H1 (cell line): ENCODE data around the gene ERO1B. TPM values are rescaled to one million over a fixed set of nuclear protein-coding genes. Genes with fewer than 3 reads are reported as not detected.

Experiments used
- CREB1 ChIP-seq: IDR thresholded peaks from 2 replicates; pipeline ENCODE4 v1.6.1; 2012; ENCODE audit warnings: inconsistent platforms
- MAFK ChIP-seq: IDR thresholded peaks from 2 replicates; pipeline ENCODE4 v1.6.1; 2012; ENCODE audit warnings: low read depth, mild to moderate bottlenecking, improper control_type of control experiment, low read length
- SP1 ChIP-seq: IDR thresholded peaks from 2 replicates; pipeline ENCODE4 v1.6.1; 2011; ENCODE audit warnings: low read depth, low read length
- TAF7 ChIP-seq: optimal IDR thresholded peaks from 2 replicates; pipeline ENCODE3; 2011; ENCODE audit warnings: low read depth, mild to moderate bottlenecking, inconsistent platforms, low read length, moderate library complexity, borderline replicate concordance
- YY1 ChIP-seq: IDR thresholded peaks from 2 replicates; pipeline ENCODE4 v1.6.1; 2011; ENCODE audit warnings: low read depth, mild to moderate bottlenecking, low read length
- polyA plus RNA-seq, 7 experiments: library from polyadenylated mRNA; depleted of rRNA in 3 of 7; stranded (reverse) in 5 of 7; unstranded in 2 of 7; fragments of >200 nt in 5 of 7; fragments of 200-250 nt in 2 of 7; gene quantifications; 1 replicate in 5 of 7; 2 replicates in 1 of 7; 4 replicates in 1 of 7; pipeline versions ENCODE4 v1.2.1 to v1.2.3, GENCODE V29; 2011 to 2013; ENCODE audit warnings: missing spikeins in 2 of 7, mixed read lengths in 2 of 7
- total RNA-seq: library from RNA; stranded (reverse); fragmentation: NEBNext Ultra II Directional; extraction: Animal tissue kit (Norgen Biotek cat#: 25700); gene quantifications from 2 replicates; pipeline ENCODE4 v1.2.1, GENCODE V29; 2021
- TF ChIP-seq, protein P1 (sequence below), 3 experiments: IDR thresholded peaks; 1 replicate in 2 of 3; 2 replicates in 1 of 3; pipeline versions ENCODE4 v1.5.1 to v1.6.1; 2011; ENCODE audit warnings: low read length in 3 of 3, mild to moderate bottlenecking in 3 of 3, inconsistent platforms in 2 of 3, low read depth in 1 of 3, moderate library complexity in 1 of 3; ENCODE audit not compliant: insufficient read depth in 1 of 3; ENCODE audit errors: control extremely low read depth in 1 of 3
- TF ChIP-seq, protein P2 (sequence below): fragments of 300-600 bp; sonication (generic); IDR thresholded peaks from 2 replicates; pipeline ENCODE4 v1.7.1; 2012; ENCODE audit warnings: low read length, moderate library complexity, mild to moderate bottlenecking, inconsistent platforms; ENCODE audit not compliant: insufficient replicate concordance

The ERO1B gene
- total and polyA plus RNA-seq, 2 of the 8 experiments (the other 6 are each of a cell fraction or from before 2014, with no cell fraction given) = 0.74 to 5.6 TPM

DNA sequence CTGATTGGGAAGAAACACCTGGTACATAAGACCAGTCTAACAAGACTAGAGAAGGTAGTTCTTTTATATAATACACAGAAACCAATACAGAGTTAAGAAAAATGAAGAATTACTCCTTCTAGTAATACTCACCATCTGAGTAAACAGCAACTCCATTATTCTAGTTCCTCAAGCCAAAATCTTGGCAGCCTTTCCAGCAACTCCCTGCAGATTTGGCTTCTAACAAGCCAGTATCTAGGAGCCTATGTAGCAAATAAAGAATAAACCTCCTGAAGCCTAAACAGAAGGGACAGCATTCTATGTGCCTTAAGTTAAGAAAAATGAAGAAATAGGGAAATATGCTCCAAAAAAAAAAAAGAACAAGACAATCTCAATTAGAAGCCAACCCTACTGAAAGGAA, 24.5 kb downstream of the ERO1B start (continued):
- TF ChIP-seq, protein P1, sequence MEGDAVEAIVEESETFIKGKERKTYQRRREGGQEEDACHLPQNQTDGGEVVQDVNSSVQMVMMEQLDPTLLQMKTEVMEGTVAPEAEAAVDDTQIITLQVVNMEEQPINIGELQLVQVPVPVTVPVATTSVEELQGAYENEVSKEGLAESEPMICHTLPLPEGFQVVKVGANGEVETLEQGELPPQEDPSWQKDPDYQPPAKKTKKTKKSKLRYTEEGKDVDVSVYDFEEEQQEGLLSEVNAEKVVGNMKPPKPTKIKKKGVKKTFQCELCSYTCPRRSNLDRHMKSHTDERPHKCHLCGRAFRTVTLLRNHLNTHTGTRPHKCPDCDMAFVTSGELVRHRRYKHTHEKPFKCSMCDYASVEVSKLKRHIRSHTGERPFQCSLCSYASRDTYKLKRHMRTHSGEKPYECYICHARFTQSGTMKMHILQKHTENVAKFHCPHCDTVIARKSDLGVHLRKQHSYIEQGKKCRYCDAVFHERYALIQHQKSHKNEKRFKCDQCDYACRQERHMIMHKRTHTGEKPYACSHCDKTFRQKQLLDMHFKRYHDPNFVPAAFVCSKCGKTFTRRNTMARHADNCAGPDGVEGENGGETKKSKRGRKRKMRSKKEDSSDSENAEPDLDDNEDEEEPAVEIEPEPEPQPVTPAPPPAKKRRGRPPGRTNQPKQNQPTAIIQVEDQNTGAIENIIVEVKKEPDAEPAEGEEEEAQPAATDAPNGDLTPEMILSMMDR (IDR thresholded peaks at IDR 0.05; ENCODE audit: control extremely low read depth in 1 of 3, insufficient read depth in 1 of 3, low read depth in 1 of 3, low read length in 3 of 3) = no peak
- no peak for TF ChIP-seq YY1
- TF ChIP-seq, protein P2, sequence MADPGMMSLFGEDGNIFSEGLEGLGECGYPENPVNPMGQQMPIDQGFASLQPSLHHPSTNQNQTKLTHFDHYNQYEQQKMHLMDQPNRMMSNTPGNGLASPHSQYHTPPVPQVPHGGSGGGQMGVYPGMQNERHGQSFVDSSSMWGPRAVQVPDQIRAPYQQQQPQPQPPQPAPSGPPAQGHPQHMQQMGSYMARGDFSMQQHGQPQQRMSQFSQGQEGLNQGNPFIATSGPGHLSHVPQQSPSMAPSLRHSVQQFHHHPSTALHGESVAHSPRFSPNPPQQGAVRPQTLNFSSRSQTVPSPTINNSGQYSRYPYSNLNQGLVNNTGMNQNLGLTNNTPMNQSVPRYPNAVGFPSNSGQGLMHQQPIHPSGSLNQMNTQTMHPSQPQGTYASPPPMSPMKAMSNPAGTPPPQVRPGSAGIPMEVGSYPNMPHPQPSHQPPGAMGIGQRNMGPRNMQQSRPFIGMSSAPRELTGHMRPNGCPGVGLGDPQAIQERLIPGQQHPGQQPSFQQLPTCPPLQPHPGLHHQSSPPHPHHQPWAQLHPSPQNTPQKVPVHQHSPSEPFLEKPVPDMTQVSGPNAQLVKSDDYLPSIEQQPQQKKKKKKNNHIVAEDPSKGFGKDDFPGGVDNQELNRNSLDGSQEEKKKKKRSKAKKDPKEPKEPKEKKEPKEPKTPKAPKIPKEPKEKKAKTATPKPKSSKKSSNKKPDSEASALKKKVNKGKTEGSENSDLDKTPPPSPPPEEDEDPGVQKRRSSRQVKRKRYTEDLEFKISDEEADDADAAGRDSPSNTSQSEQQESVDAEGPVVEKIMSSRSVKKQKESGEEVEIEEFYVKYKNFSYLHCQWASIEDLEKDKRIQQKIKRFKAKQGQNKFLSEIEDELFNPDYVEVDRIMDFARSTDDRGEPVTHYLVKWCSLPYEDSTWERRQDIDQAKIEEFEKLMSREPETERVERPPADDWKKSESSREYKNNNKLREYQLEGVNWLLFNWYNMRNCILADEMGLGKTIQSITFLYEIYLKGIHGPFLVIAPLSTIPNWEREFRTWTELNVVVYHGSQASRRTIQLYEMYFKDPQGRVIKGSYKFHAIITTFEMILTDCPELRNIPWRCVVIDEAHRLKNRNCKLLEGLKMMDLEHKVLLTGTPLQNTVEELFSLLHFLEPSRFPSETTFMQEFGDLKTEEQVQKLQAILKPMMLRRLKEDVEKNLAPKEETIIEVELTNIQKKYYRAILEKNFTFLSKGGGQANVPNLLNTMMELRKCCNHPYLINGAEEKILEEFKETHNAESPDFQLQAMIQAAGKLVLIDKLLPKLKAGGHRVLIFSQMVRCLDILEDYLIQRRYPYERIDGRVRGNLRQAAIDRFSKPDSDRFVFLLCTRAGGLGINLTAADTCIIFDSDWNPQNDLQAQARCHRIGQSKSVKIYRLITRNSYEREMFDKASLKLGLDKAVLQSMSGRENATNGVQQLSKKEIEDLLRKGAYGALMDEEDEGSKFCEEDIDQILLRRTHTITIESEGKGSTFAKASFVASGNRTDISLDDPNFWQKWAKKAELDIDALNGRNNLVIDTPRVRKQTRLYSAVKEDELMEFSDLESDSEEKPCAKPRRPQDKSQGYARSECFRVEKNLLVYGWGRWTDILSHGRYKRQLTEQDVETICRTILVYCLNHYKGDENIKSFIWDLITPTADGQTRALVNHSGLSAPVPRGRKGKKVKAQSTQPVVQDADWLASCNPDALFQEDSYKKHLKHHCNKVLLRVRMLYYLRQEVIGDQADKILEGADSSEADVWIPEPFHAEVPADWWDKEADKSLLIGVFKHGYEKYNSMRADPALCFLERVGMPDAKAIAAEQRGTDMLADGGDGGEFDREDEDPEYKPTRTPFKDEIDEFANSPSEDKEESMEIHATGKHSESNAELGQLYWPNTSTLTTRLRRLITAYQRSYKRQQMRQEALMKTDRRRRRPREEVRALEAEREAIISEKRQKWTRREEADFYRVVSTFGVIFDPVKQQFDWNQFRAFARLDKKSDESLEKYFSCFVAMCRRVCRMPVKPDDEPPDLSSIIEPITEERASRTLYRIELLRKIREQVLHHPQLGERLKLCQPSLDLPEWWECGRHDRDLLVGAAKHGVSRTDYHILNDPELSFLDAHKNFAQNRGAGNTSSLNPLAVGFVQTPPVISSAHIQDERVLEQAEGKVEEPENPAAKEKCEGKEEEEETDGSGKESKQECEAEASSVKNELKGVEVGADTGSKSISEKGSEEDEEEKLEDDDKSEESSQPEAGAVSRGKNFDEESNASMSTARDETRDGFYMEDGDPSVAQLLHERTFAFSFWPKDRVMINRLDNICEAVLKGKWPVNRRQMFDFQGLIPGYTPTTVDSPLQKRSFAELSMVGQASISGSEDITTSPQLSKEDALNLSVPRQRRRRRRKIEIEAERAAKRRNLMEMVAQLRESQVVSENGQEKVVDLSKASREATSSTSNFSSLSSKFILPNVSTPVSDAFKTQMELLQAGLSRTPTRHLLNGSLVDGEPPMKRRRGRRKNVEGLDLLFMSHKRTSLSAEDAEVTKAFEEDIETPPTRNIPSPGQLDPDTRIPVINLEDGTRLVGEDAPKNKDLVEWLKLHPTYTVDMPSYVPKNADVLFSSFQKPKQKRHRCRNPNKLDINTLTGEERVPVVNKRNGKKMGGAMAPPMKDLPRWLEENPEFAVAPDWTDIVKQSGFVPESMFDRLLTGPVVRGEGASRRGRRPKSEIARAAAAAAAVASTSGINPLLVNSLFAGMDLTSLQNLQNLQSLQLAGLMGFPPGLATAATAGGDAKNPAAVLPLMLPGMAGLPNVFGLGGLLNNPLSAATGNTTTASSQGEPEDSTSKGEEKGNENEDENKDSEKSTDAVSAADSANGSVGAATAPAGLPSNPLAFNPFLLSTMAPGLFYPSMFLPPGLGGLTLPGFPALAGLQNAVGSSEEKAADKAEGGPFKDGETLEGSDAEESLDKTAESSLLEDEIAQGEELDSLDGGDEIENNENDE = no peak
- TF ChIP-seq MAFK = no peak
- TF ChIP-seq CREB1 = no peak
- no peak for TF ChIP-seq TAF7
- TF ChIP-seq SP1 = no peak
